Measurements from ENCODE around the gene EGFL8. TPM values are rescaled to one million over a fixed set of nuclear protein-coding genes. Genes with fewer than 3 reads are reported as not detected.
"Not testable (repeated sequence)": the region's sequence is repeated elsewhere in the genome, so short reads cannot be mapped to it uniquely, and the experiment has no call there.

EGFL8 gene
- polyA plus RNA-seq, 3 donors = 5.3 to 49.7 (median 12.4) TPM

- WGBS, 3 donors = 3 to 4% (median 4%) methylated on average over 24 of the region's 24 CpGs
- no peak overlapping the region for H3K27ac ChIP-seq (ENCODE audit: low read depth, low read length)
These were observed 14.4 kb downstream of the EGFL8 start for GRCh38 chr6:32178547-32179440.

GRCh38 chr6:32179766-32180405 lies 15.5 kb downstream of the EGFL8 start:
- no peak overlapping the region for H3K27ac ChIP-seq (ENCODE audit: low read depth, low read length)
- 56 to 69% (median 69%) methylated on average over 10 of the region's 10 CpGs for WGBS, 3 donors

GRCh38 chr6:32181148-32181702 lies 16.8 kb downstream of the EGFL8 start:
- WGBS, 3 donors = 86 to 92% (median 89%) methylated on average over 14 to 15 of the region's 15 CpGs

GRCh38 chr6:32181915-32182529 lies 17.6 kb downstream of the EGFL8 start:
- H3K27ac ChIP-seq (ENCODE audit: low read depth, low read length) = no peak overlapping the region
- 67 to 92% (median 78%) methylated on average over 10 of the region's 10 CpGs for WGBS, 3 donors

More at GRCh38 chr6:32181148-32181702, 16.8 kb downstream of the EGFL8 start:
- H3K27ac ChIP-seq (ENCODE audit: low read depth, low read length) = no peak overlapping the region

DNA sequence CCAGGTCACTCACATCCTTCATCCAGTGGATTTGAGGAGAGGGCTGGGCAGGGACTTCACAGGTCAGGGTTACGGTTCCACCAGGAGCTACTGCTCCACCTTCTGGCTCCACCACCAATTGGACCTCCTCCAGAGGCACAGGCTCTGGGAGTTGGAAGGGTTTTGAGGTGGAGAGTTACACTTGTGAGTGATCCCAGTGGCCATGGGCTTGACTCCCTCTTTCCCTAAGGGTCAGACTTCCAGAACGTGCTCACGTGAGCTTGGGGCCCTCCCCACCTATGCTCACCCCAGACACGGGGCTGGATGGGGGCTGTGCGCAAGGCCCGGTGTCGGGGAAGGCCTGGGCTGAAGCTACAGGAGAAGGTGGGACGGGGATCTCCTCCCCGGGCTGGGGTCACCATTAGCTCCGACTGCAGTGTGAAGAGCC lies 18.2 kb downstream of the EGFL8 start:
- WGBS, 3 donors = 79 to 88% (median 83%) methylated on average over 10 of the region's 10 CpGs
- H3K27ac ChIP-seq (ENCODE audit: low read depth, low read length) = no peak overlapping the region

- 78 to 85% (median 82%) methylated on average over 3 of the region's 3 CpGs for WGBS, 3 donors
- H3K27ac ChIP-seq (ENCODE audit: low read depth, low read length) = no peak overlapping the region
These were observed 18.6 kb downstream of the EGFL8 start for GRCh38 chr6:32183030-32183429.

DNA sequence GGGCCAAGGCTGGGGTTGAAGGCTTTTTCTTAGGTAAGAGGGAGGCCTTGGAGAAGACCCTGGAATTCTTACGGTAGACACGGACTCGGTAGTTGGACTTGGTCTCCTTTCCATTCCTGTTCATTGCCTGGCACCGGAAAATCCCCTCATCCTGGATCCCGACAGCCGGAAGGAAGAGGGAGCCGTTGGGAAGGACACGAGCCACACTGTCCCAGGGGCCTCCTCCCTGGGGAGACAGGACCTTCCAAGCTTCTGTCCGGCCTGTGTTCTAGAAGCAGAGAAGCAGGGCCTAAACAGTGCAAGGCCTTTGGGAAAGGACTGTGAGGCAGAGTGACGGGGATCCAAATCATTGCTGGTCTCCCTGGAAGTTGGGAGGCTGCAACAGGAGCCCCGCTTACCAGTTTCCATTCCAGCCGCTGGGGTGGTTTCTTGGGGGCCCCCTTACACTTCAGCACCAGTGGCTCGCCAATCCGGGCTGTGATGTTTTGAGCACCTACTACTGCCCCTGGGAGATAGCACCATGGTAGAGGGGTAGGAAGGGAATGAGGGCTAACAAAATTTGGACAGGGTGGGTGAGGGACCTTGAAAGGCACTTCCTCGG lies 19.2 kb downstream of the EGFL8 start:
- no peak overlapping the region for H3K27ac ChIP-seq (ENCODE audit: low read depth, low read length)
- WGBS, 3 donors = 66 to 90% (median 80%) methylated on average over 15 of the region's 15 CpGs

DNA sequence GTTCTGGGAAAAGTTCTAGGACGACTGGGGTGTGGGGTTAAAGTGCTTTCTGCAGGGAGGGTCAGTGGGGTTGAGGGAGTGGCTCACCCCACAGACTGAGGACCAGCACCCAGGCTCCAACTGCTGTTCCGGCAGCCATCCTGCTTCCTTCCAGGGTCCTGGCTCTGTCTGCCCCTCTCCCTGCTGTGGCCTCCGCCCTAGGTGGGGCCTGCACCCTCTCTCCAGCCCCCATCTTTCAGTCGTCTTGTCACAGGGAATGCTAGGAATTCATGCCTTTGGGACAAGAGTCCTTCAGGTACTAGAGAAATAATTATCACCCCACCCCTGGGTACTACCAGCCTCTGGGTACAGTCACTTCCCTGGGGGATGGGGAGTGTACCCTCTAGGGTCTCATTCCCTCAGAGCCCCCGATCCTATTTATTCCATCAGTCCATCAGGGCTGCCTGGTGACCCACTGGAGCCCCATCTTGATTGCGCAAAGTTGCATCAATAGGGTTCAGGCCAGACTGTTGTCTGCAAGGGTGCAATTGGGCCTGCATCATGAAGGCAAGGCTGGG lies 19.8 kb downstream of the EGFL8 start, which contains the start of gene AGER:
TSS of gene AGER (minus strand) at position 170 of the 557 bp plus-strand sequence. CDS start at position 139, 31 bp downstream.
- 74 to 81% (median 81%) methylated on average over 6 of the region's 6 CpGs for WGBS, 3 donors
- no peak within 1 kb of the TSS for H3K27ac ChIP-seq (ENCODE audit: low read depth, low read length)

GRCh38 chr6:32185681-32186131 lies 21.3 kb downstream of the EGFL8 start:
- WGBS, 3 donors = 35 to 38% (median 37%) methylated on average over 11 of the region's 11 CpGs
- H3K27ac ChIP-seq (ENCODE audit: low read depth, low read length) = not testable (repeated sequence)

- H3K27ac ChIP-seq (ENCODE audit: low read depth, low read length) = not testable (repeated sequence)
- WGBS, 3 donors = 58 to 65% (median 63%) methylated on average over 10 of the region's 10 CpGs
These were observed 21.9 kb downstream of the EGFL8 start for GRCh38 chr6:32186151-32186840.

DNA sequence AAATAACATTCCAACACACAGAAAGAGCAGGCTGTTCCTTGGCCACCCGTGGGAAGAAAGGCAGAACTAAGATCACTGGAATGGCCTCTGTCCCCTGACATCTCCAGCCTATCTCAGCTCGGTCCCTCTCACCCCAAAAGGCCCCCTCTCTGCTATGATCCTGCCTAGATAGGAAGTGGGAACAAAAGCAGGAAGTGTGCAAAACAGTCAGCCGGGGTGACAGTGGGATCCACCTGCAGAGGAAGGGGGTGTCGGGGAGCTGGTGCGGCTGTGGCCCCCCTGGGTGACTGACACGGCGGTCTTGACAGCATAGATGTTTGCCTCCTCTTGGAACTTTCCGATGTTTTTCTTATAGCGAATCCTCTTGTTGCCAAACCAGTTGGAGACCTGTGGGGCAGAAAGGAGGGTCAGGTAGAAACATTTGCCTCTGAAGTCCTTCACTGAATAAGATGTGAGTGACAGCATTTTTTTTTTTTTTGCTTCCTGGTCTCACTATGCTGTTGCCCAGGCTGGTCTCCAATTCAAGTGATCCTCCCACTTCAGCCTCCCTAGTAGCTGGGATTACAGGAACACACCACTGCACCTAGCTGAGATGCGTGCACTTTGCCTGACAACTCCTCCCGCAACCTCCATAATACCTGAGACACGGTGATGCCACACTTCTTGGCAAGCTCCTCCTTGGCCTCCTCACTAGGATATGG lies 22.8 kb downstream of the EGFL8 start:
- no peak overlapping the region for H3K27ac ChIP-seq (ENCODE audit: low read depth, low read length)

DNA sequence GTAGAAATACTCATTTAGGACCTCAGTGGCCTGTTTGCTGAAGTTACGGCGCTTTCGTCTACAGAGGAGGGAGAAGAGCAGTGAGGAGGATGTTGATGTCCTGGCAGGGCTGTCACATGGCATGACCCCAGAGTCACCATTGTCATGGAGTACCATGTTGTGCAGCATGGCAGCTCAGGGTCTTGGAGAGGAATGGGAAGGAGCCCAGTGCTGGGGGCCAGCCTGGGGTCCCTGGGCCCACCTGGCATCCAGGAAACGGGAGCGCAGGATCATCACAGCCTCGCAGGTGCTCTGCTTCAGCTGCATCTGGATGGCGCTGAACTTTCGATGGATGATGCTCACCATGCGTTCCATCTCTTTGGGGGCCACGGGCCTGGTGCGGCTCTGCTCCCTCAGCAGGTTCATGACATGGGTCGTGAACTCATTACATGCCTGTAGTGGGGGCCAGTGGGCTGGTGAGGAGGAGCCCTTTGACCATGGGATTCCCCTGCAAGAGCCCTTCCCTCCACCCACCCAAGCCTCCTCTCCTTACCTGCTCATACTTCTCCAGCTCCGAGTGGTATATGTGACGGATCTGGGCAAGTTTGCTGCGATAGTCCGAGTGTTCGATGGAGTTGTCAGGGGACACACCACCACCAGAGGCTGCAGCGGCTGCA lies 23.5 kb downstream of the EGFL8 start:
- not testable (repeated sequence) for H3K27ac ChIP-seq (ENCODE audit: low read depth, low read length)
- WGBS, 3 donors = 68 to 78% (median 74%) methylated on average over 16 to 18 of the region's 18 CpGs

More for the DNA sequence above, 22.8 kb downstream of the EGFL8 start:
- 49 to 70% (median 51%) methylated on average over 12 of the region's 12 CpGs for WGBS, 3 donors

DNA sequence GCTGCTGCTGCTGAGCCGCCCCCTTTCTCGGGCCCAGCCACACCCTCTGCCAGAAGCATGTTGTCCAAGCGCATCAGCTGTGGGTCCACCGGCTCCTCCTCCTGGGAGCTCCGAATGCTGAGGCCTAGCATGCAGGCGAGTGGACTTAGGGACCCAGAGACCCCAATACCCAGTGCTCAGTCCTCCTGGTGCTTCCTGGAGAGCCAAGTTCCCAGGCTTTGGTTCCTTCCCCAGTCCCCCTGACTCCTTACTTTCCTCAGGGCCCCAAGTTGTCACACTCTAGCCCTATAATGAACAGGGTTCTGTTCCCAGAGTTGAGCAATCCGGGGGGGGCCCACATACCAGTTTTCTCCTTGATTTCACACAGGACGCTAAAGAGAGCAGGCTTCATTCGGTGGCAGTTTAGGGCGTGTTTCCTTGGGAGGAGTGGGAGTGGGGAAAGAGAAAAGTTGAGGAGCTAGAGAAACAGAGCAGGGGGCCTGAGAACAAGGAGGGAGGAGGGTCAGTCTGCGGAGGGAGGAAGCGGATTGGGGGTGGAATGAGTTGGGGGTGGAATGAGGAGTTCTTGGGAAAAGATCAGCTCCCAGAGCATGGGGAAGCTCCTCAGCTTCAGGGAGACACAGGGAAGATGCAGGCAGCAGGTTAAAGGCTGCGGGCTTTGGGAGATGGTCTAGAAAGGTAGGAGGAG lies 24.1 kb downstream of the EGFL8 start:
- WGBS, 3 donors = 16 to 28% (median 23%) methylated on average over 10 to 12 of the region's 13 CpGs
- H3K27ac ChIP-seq (ENCODE audit: low read depth, low read length) = peak overlapping the region; percentile 40

DNA sequence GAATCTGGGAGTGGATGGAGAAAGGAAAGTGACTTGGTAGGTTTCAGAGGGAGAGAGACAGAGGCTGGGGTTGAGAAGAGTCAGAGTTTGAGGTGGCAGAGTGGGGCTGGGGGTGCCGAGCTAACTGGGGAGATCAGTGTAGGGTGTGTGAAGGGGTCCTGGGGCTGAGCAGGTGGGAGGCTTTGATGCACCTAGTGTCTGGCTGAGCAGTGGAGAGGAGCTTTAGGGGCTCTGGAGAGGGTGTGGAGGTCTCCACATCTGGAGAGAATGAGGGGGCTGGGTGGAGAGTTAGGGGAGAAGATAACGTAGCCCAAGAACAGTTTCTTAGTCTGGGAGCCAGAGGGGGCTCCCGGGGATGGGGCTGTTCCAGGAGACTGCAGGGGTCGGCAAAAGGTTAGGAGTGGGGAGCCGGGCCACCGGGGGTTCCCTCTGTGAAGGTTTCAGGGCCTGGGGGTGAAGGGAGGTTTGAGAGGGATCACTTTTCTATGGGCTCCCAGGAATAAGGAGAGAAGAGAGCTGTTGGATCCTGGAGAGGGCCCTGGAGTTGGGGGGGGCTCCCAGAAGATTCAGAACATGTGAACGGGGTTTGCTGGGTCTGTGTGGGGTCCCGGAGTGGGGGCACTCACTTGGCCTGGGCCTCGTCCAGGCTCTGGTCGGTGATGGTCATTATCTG lies 24.8 kb downstream of the EGFL8 start:
- peak overlapping the region; percentile 69 for H3K27ac ChIP-seq (ENCODE audit: low read depth, low read length)
- WGBS, 3 donors = 1 to 3% (median 2%) methylated on average over 9 to 10 of the region's 10 CpGs

DNA sequence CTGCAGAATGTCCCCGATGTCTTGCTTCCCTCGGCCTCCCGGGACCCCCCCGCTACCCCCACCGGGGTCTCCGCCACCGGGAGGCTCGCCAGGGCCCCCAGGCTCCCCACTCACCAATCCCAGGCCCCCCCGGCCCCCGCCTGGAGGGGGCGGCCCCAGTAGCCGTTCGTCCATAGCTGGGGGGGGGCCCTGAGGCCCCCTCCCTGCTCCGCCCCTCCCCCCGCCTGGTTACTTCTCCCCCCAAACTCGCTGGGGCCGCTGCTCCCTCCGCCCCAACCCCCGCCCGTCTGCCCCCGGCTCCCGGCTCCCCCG lies 25.3 kb downstream of the EGFL8 start:
- peak overlapping the region; percentile 69 for H3K27ac ChIP-seq (ENCODE audit: low read depth, low read length)
- WGBS, 3 donors = 0 to 15% (median 2%) methylated on average over 13 to 23 of the region's 23 CpGs

All from adipose tissue (tissue), 3 donors.